HL-60 (cell line): Measurements from ENCODE around the gene SUPT3H.

Source experiments
- DNase-seq, 2 experiments: peaks; one replicate each; pipeline ENCODE4 v3.0.0-alpha.2; 2010 to 2020; ENCODE audit warnings: low read depth in 1 of 2, low spot score in 1 of 2
- H3K27ac ChIP-seq: fragments of 250-450 bp; sonication (Bioruptor Pico); replicated peaks from 2 replicates; pipeline ENCODE4 v1.5.1; 2020; ENCODE audit warnings: mild to moderate bottlenecking, moderate library complexity
- H3K27me3 ChIP-seq: fragments of 250-450 bp; sonication (Bioruptor Pico); 2 replicates; pipeline ENCODE4 v1.5.1; 2021; ENCODE audit warnings: mild to moderate bottlenecking, moderate library complexity; ENCODE audit not compliant: insufficient read depth, poor library complexity, severe bottlenecking
- H3K4me3 ChIP-seq: replicated peaks from 2 replicates; pipeline ENCODE4 v1.5.1; 2011; ENCODE audit warnings: mild to moderate bottlenecking, control low read depth, low read length; ENCODE audit not compliant: insufficient read depth
- GABPA ChIP-seq: IDR thresholded peaks from 2 replicates; pipeline ENCODE4 v1.6.1; 2012; ENCODE audit warnings: low read depth
- POLR2AphosphoS5 ChIP-seq: IDR thresholded peaks from 2 replicates; pipeline ENCODE4 v1.6.1; 2012; ENCODE audit warnings: low read depth
- SPI1 ChIP-seq: IDR thresholded peaks from 2 replicates; pipeline ENCODE4 v1.6.1; 2012; ENCODE audit warnings: low read depth, mild to moderate bottlenecking, borderline replicate concordance
- TF ChIP-seq, protein P1 (sequence below): IDR thresholded peaks from one replicate; pipeline ENCODE4 v1.5.1; 2011; ENCODE audit warnings: low read length, control low read depth, inconsistent platforms; ENCODE audit not compliant: insufficient read depth
- TF ChIP-seq, protein P2 (sequence below): IDR thresholded peaks from 2 replicates; pipeline ENCODE4 v1.6.1; 2012; ENCODE audit warnings: low read depth; ENCODE audit not compliant: insufficient replicate concordance

SUPT3H gene

DNA sequence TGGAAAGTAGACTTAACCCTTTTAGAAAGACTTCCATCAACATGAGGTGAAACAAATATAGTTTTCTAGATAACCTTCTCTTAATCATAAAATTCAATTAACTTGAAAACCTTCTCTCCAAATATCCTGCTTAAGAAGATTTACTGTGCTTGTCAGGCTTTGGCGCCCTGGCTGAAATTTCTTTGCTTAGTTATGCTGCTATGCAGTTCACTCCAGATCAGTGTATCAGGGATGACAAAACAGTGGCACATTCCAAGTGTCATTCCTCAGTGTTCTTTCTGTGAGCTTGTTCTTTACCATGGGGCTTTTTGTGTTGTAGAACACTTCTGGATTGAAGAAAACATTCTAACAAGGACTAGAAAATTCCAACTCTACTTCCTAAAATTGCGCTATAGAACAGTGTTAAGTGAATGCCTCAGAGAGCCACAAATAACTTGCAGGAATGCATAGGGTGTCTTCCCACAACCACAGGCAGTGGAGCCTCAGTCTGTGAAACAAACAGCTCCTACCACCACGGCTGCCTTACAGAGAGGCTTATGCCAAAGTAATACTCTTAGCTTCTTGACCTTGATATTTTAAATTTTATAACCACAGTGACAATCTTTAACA lies 546.6 kb downstream of the SUPT3H start:
- no peaks in the 10 kb centered on the region for H3K27me3 ChIP-seq
- no peak overlapping the region for H3K27ac ChIP-seq
- no peak for DNase-seq
- TF ChIP-seq POLR2AphosphoS5 (no peak), GABPA (no peak), SPI1 (no peak)
- TF ChIP-seq, protein P1, sequence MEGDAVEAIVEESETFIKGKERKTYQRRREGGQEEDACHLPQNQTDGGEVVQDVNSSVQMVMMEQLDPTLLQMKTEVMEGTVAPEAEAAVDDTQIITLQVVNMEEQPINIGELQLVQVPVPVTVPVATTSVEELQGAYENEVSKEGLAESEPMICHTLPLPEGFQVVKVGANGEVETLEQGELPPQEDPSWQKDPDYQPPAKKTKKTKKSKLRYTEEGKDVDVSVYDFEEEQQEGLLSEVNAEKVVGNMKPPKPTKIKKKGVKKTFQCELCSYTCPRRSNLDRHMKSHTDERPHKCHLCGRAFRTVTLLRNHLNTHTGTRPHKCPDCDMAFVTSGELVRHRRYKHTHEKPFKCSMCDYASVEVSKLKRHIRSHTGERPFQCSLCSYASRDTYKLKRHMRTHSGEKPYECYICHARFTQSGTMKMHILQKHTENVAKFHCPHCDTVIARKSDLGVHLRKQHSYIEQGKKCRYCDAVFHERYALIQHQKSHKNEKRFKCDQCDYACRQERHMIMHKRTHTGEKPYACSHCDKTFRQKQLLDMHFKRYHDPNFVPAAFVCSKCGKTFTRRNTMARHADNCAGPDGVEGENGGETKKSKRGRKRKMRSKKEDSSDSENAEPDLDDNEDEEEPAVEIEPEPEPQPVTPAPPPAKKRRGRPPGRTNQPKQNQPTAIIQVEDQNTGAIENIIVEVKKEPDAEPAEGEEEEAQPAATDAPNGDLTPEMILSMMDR, result no peak
- TF ChIP-seq, protein P2, sequence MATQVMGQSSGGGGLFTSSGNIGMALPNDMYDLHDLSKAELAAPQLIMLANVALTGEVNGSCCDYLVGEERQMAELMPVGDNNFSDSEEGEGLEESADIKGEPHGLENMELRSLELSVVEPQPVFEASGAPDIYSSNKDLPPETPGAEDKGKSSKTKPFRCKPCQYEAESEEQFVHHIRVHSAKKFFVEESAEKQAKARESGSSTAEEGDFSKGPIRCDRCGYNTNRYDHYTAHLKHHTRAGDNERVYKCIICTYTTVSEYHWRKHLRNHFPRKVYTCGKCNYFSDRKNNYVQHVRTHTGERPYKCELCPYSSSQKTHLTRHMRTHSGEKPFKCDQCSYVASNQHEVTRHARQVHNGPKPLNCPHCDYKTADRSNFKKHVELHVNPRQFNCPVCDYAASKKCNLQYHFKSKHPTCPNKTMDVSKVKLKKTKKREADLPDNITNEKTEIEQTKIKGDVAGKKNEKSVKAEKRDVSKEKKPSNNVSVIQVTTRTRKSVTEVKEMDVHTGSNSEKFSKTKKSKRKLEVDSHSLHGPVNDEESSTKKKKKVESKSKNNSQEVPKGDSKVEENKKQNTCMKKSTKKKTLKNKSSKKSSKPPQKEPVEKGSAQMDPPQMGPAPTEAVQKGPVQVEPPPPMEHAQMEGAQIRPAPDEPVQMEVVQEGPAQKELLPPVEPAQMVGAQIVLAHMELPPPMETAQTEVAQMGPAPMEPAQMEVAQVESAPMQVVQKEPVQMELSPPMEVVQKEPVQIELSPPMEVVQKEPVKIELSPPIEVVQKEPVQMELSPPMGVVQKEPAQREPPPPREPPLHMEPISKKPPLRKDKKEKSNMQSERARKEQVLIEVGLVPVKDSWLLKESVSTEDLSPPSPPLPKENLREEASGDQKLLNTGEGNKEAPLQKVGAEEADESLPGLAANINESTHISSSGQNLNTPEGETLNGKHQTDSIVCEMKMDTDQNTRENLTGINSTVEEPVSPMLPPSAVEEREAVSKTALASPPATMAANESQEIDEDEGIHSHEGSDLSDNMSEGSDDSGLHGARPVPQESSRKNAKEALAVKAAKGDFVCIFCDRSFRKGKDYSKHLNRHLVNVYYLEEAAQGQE, result no peak
- no peak overlapping the region for H3K4me3 ChIP-seq

DNA sequence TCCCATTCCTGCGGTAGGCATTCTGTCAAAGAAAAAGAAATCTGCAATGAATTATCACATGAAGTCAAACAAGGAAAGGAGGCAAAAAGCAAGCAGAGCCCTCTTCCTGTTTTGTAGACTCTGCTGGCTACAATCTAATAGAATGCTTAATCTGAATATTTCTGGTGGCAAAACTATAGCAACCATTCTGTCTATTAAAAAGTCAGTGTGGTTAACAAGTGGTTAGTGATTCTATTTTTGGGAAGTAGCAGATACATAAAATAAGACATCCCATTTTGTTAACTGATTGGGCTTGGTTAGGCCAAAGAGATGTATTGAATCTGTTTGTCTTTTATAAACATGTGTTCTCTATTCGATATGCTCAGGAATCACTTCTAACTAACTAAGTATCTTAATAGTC lies 547.9 kb downstream of the SUPT3H start:
- Histone ChIP-seq H3K27me3 (no peaks in the 10 kb centered on the region), H3K4me3 (no peak overlapping the region), H3K27ac (no peak overlapping the region)
- TF ChIP-seq, protein P2, result no peak
- TF ChIP-seq GABPA (no peak), SPI1 (peak; percentile 33; the same call in 1 of the 2 replicates)
- TF ChIP-seq, protein P1, result no peak
- no peak for DNase-seq

DNA sequence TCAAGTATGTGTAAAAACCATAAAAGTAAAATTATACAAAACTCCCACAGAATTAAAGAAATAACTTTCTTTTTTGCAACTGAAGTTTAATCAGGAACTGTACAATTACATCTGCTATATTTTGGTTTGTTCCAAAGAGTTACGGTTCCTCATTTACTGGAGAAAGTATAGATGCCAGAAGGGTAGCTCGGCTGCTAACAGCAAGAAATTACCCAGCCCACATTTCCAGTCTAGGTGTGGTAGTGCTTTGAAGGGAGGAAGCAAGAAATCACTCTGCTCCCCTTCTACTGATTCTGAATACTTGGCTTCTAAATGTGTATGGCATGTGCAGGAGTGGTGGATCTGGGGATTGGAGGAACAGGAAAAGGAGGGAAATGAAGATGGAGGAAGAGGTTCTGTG lies 549.0 kb downstream of the SUPT3H start:
- Histone ChIP-seq H3K27me3 (no peaks in the 10 kb centered on the region), H3K27ac (no peak overlapping the region), H3K4me3 (no peak overlapping the region)
- no peak for DNase-seq
- no peak for TF ChIP-seq POLR2AphosphoS5
- TF ChIP-seq SPI1, result 0 out of 2 replicates have a peak, but pooled peaks have one; percentile 7

DNA sequence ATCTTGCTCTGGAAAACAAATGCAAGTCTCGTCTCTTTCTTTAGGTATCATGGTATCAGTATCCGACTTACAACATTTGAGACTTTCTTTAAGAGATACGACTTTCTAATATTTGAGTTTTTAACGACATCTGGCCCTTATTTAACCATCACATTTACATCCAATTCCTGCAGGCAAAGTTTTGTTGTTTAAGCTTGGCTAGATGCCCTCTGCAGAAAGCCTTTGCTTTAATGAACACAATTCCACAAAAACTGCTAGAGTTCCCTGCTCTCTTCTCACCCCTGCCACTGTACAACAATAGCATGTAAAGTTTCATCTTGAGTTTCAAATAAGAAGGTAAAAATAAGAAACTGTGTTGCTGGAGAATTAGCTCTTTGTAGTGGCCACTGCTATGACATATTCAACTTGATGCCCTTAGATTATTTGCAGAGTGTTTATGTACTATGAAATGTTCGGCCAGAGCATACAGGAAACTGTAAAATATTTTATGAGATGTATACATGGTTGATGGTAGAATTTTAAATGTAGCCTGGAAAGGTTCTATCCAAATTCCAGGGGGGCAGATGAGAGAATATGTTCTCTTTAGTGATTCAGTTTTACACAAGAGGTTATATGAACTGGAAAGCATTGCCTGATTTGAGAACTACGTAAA lies 551.6 kb downstream of the SUPT3H start:
- DNase-seq, result no peak
- no peak for TF ChIP-seq POLR2AphosphoS5
- H3K4me3 ChIP-seq, result no peak overlapping the region
- no peaks in the 10 kb centered on the region for H3K27me3 ChIP-seq
- no peak overlapping the region for H3K27ac ChIP-seq

DNA sequence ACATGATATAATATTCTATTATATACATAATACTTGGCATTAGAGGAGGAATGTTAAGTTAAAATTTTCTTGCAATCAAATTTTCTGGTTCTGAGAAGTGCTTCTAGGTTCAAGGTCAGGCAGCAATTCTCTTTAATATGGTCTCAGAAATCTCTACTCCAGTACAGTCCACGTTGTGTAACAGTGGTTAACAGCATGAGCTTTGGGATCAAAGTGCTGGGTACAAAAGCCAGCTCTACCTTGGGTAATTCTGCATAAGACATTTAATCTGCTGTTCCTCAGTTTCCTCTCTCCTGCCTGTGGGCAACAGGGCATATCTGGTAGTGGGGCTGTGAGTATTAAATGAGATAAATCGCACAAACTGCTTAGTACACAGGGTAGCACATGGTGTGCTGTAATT lies 552.5 kb downstream of the SUPT3H start:
- DNase-seq, result no peak
- no peak overlapping the region for H3K4me3 ChIP-seq
- no peak for TF ChIP-seq SPI1
- TF ChIP-seq POLR2AphosphoS5, result no peak
- TF ChIP-seq, protein P2, result no peak
- TF ChIP-seq GABPA, result no peak
- TF ChIP-seq, protein P1, result no peak
- H3K27me3 ChIP-seq, result no peaks in the 10 kb centered on the region
- no peak overlapping the region for H3K27ac ChIP-seq
